GM12864 (cell line): Measurements from ENCODE around the gene RPP21.
A peak's percentile ranks its signal among the peaks of the same experiment; 100 is the strongest.

ENCODE experiments used
- DNase-seq: peaks from one replicate; pipeline ENCODE4 v3.0.0-alpha.2; 2011; ENCODE audit warnings: low read depth
- H3K4me3 ChIP-seq: 2 replicates; pipeline ENCODE4 v1.5.1; 2011; ENCODE audit warnings: mild to moderate bottlenecking, low read depth, low read length, control low read depth
- CTCF ChIP-seq: IDR thresholded peaks from 2 replicates; pipeline ENCODE4 v1.5.1; 2011; ENCODE audit warnings: low read depth, mild to moderate bottlenecking, moderate library complexity, low read length, control low read depth, inconsistent platforms; ENCODE audit errors: missing control alignments

The RPP21 gene

GRCh38 chr6:30344868-30345671 is at the start of gene RPP21:
Gene RPP21 (plus strand): TSS chr6:30345156. CDS start chr6:30345172, 16 bp downstream.
- DNase-seq = peak; percentile 46
- TF ChIP-seq CTCF = no peak

GRCh38 chr6:30295837-30296236 is 49.1 kb upstream of the RPP21 start:
- no peak for TF ChIP-seq CTCF
- DNase-seq = no peak
- H3K4me3 ChIP-seq = no peak overlapping the region

More at GRCh38 chr6:30344868-30345671, at the start of gene RPP21:
- peak within 1 kb of the TSS; percentile 54 for H3K4me3 ChIP-seq

- no peak for DNase-seq
- no peak for TF ChIP-seq CTCF
- H3K4me3 ChIP-seq = no peak overlapping the region
Measured at GRCh38 chr6:30304002-30304401, 41.0 kb upstream of the RPP21 start.

GRCh38 chr6:30311101-30311500 is 33.9 kb upstream of the RPP21 start:
- DNase-seq = no peak
- no peak for TF ChIP-seq CTCF
- H3K4me3 ChIP-seq = no peak overlapping the region

- no peak for DNase-seq
- H3K4me3 ChIP-seq = no peak overlapping the region
- TF ChIP-seq CTCF = no peak
Measured at GRCh38 chr6:30311671-30312070, 33.3 kb upstream of the RPP21 start.

GRCh38 chr6:30312266-30312665 is 32.7 kb upstream of the RPP21 start:
- no peak for DNase-seq
- H3K4me3 ChIP-seq = no peak overlapping the region
- no peak for TF ChIP-seq CTCF
